C1 segment of cervical spinal cord (tissue), 14 donors: ENCODE measurements around the gene ATP2A3.

Source experiments
- DNase-seq, 14 donors: peaks; one replicate each; lab custom pipeline; 2025; lab: John Stamatoyannopoulos, UW

The ATP2A3 gene

DNA sequence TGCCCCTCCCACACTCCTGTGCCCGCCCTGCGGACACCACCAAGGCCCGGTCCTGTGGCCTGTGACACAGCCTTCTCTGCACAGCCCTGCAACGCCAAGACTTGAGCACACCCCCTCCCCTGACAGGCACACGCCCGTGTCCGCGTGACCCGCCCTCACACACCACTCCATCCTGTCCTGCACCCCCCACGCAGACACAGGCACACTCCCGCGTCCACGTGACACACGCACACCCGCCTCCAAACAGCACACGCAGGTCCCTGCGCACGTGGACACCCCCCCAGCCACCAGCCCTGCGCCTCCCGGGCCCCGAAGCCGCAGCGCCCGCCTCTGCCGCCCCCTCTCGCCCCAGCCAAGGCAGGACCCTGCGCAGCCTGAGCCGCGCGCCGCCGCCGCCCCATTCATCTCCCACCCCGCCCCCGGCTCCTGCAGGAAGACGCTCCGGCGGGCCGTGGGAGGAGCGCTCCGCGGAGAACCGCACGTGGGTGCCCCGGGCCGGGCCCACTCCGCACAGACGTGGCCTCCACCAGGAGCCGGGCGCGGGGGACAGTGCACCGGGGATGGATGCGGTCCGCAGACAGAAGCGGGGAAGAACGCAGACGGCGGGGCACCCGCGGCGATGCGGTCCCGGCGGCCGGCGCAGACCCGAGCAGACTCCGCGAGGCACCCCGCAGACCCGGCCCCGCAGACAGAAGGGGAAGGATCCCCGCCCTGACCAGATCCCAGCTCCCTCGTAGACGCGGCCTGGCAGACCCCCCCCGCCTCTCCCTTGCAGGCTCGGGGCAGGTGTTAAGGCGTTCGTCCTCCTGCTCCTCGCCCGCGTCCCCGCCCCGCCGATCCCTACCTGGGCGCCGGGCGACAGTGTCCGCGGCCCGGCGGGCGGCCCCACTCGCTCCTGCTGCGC is 71.9 kb downstream of the ATP2A3 start:
- peak in 12 of 14 donors; percentile 10 to 84 (median 38) for DNase-seq

DNA sequence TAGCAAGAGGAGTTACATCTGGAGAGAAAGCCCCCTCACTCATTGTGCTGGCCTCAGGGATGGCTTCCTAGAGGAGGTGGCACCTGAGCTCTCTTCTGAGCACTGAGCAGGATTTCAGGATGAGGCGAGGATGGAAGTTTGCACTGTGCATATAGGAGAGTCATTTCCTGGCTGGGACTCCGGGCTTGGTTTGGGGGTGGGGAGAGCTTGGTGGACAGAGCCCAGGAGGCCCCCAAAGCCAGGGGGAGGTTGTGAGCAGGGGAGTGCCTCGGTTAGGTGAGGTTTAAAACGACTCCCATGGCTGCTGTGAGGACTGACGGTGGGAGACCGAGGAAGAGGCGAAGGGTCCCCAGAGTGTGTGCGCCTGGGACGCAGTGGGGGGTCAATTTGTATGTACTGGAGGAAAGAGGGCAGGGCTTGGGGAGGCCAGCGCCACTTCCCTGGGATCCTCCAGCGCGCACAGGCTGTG is 72.6 kb downstream of the ATP2A3 start:
- DNase-seq = no peak

DNA sequence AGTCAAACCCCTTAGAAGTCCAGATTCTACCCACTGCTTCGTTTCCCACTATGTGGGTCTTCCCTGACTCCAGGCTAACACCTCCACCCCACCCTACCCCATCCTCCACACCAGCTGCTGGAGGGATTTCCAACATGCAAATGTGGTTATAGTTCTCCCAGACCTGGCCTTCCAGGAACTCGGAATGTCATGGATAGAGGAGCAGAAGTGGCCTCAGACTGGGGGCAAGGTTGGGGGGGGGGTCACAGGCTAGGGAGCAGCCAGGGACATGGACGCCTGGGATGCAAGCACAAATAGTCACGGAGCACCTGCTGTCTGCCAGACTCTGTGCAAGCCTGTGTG is 73.4 kb downstream of the ATP2A3 start:
- peak in 1 of 14 donors; percentile 56 for DNase-seq

DNA sequence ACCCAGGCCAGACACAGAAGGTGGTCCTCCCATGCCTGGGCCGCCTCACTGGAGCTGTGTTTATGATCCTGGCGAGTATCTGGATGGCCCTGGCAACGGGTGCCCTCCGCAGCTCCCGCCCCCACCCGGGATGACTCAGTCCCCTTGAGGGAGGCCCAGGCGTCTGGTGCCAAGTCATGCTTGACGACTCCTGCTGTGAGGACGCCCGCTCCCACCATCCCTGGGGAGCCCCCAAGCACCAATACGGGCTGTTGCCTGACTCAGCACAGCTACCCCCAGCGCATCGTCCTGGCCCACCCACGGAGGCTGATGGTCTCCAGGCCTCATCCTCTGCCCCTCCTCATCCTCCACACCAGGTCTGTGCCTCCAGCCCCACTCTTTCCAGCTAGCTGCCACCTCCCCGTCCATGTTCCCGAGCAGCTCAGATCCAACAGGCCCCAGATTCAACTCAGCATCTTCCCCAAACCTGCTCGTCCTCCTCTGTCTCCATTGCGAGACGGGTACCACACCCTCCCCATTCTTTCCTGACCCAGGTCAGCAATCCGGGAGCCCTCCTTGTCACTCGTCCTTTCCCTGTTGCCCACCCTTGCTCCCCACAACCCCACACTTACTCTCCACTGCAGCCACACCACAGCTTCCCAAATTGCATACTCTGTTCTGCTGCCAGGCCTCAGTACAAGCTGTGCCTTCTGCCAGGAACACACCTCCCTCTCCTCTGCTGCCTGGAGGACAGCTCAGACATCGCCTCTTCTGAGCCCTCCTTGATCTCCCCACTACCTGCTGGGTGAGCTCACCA is 74.0 kb downstream of the ATP2A3 start:
- peak in 2 of 14 donors; percentile 62 to 73 for DNase-seq

DNA sequence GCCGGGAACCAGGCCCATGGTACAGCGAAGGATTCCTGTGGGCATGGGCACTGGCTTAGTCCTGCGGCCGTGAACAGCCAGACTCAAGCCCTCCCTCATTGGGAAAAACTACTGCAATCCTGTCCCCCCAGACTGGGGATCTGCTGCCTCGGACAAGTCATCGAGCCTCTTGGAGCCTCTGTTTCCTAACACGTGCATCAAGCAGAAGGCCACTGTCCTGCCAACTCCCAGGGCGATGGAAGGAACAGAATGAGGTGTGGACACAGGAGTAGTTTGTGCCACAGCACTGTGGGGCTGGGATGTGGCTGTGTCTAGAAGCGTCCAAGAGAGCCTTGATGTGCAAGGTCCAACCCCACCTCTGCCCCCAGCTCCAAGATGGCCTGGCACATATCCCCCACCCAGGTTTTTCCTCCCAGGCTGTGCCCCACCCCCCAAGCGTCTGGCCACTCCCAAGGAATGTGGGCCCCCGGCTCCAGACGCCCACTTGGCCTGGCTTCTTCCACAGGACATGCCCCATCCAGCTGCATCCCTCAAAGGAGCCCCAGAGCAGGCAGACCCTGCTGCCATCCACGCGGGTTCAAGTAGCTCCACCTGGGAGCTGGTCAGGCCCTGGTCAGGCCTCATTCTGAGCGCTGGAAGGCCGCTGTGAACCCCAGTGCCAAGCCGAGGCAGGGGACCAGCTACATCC is 74.8 kb downstream of the ATP2A3 start:
- DNase-seq = peak in 1 of 14 donors; percentile 61

DNA sequence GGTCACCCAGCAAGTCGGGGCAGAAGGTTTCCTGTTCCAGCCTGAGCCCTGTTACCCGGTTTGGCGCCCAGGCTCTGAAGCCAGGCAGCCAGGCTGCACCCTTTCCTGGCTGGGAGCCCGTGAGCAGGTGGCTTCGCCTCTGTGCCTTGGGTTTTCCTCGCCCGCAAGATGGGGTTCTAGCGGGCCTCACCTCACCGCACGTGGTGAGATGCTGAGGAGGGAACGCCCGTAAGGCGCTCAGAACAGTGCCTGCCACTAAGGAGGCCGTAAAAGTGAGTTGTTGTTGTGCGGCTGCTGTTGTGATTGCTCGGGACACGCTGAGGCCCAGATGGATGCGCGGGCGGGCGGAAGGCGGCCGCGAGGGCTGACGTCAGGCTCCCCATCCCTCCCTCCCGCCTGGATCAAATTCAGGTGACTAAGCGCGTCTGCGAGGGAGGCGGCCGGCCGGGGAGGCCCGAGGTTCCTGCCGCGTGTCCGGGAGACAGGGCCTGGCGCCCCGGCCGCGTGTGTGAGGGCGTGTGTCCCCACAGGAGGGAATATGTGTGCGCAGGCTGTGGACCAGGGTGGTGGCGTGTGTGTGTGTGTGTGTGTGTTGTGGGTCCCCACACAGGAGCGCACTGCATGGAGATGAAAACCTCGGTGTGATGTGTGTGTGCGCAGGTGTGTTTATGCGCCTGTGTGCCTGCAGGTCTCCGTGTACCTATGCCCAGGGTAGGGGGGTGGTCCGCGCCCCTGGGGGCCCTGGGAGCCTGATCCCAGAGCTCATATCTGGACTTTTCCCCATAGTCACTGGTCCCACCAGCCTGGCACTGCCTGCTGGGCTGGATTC is 75.7 kb downstream of the ATP2A3 start:
- DNase-seq = peak in 3 of 14 donors; percentile 12 to 95 (median 53)

DNA sequence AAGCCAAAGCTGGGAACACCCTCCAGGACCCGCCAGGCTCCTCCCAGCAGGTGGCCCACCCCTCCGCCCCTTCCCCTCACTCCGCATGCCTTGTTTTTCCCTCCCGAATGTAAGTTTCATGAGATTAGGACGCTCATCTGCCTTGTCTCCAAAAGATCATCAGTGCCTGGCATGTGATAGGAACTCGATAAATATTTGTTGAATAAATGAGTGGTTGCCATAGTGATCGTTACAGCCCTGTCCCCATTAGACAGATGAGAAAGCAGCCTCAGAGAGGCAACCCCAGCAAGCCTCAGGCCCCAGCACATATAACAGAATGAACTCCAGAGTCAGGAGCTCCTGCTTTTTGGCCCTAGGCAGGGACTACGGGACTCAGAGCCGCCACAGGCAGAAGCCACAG is 76.4 kb downstream of the ATP2A3 start:
- DNase-seq = no peak

DNA sequence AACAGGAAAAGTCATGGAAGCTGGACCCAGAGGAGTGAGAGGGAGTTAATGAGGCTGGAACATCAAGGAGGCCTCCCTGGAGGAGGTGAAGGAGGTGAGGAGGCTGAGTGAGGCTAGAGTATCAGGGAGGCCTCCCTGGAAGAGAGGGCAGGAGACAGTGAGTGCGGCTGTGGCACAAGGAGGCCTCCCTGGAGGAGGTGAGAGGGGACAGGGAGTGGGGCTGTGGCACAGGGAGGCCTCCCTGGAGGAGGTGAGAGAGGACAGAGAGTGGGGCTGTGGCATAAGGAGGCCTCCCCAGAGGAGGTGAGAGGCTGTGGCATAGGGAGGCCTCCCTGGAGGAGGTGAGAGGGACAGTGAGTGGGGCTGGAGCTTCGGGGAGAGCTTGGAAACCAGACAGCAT is 76.8 kb downstream of the ATP2A3 start:
- no peak for DNase-seq

DNA sequence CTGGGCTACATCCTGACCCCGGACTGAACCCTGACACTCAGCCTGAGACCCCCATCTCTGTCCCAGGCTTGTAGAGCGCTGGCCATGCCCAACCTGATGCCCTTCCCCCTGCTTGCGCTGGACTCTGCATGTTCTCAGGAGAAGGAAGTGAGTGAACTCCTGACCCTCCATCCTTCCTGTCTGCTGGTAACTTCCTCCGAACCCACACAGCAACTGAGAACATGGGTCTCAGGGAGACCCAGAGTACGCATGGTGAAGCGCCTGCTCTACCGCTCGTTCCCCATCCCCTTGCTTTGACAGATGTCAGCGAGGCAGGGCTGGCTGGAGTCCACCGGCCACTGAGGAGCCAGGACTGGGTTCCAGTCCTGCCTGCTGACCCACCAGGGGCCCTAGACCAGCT is 77.5 kb downstream of the ATP2A3 start:
- DNase-seq = peak in 7 of 14 donors; percentile 16 to 49 (median 27)

DNA sequence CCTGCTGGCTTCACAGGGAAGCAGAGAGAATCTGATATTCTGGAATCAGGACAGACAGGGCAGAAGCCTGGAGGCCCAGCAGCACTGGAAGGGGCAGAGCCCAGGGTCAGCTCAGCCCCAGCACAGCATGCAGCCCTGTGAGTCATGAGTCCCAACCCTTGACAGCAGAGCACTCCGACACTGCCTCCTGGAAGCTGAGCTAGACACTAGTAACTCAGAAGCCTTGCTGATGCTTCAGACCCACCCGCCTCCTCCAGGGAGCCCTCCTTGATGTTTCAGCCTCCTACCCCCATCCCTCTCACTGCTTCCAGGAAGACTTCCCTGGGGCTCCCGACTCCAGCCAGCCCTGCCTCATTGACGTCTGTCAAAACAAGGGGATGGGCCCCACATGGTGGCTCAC is 78.3 kb downstream of the ATP2A3 start:
- no peak for DNase-seq

DNA sequence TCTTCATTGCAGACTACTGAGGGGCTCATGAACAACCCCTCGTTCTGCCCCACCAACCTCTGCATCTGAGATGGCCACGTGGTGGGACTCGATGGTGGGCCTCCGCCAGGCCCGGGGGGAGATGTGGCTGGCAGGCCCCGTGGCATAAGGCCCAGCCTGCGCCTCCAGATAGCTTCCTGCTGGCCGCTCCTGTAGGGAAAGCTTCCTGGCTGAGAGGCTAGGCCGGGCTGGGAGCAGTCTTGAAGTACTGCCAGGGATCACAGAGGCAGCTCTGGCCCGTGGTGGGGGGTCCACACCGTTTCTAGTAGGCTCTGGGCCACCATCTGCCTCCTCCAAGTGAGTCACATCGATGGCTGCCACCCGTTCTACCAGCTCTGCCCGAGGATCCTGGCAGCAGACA is 79.0 kb downstream of the ATP2A3 start:
- DNase-seq = peak in 2 of 14 donors; percentile 40 to 51

DNA sequence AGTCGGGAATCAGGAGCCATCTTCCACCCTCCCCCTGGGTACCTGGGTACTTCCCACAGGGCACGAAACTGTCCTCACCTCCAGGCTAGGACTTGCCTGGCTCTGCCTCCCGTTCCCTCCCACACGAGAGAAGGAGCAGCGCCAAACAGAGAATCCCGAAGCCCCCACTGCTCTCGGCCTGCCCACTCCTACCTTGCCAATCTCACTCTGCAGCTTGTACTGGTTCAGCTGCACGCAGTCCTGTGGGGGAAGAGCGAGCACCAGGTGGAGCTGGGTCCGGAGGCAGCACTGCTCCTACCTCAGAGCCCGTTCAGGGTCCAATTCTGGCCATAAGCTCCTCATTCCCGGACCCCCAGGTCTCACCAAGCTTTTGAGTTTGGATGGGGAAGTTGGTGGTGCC is 80.0 kb downstream of the ATP2A3 start:
- DNase-seq = no peak

DNA sequence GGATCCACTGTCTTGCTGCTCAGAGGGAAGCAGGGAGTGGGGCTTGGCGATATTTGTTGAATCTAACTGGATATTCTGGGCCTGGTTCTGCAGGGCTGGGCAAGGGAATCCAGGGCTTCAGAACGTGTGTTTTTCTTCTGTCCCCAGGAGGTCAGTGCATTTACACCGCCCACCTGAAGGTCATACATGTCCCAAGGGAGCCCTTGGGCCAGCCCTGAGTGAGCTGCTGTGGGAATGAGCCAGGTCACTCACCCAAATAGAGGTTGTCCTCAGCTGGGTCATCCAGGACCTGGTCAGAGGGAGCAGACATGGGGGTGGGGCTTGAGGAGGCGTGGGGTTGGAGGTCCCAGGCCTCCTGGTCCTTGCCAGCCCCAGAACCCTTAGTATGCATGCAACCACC is 82.0 kb downstream of the ATP2A3 start:
- DNase-seq = no peak

DNA sequence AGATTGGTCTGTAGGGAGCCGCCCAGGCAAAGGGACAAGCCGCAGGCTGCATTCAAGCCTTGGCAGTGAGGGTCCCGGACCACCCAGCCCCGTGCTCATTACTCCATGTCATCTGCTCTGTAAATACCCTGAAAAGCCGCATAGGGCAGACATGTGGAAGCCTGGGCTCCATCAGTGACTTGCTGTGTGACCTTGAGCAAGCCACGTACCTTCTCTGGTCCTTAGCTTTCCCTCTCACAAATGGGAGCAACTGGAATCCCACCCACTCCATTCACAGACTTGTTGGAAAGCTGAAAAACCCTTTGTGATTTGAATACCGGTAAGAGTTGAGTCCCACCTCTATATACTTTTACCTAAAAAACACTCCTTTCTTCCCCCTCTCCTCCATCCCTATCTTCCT is 83.3 kb downstream of the ATP2A3 start:
- DNase-seq = no peak

DNA sequence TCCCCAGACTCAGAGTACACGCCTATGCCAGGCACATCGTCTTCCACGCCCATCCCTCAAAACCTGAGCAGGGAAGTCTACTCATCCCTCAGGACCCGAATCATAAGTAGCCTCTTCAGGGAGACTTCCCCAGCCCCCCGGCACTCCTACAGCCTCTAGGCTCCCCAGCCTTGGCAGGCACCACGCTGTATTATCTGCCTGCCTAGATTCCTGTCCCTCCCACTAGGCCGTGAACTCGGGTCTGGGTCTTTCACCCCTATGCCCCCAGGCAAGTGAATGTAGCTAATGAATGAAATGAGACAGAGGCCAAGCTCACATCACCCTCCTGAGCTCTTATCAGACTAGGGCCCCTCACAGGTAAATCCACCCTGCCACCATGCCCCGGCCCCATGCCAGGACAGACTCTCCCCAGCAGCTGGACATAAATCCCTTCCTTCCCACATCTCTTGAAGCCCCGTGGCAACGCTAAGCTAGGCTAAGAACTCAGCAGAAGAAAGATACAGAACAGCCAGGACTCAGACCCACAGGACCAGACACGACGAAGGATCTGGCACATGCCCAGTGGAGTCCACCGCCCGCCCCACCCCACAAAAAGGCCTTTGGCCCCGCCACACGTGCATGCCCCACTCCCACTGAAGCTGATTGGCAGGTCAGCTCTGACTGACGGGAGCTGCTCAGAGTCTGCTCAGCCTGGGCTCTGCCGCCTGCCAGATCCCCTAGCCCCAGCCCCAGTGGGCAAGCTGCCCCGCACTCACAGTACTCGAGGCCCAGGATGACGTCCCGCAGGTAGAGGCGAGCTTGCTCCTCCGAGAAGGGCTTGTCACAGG is 84.4 kb downstream of the ATP2A3 start:
- DNase-seq = no peak

DNA sequence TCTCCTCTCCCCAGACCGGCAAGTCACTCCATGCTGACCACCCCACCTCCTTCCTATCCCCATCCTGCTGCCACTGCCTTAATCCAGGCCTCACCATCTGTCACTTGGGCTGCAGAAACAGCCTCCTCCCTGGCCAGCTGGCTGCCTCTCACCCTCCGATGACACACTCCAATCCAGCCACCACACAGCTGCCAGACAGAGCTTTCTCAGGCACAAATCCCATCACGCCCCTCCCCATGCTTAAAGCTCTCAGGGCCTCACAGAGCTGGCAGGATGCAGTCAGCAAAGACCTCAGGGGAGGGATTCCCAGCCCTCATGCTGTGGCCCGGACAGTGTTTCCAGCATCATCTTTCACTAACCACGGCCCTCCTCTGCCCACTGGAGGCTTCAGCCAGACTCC is 85.1 kb downstream of the ATP2A3 start:
- peak in 4 of 14 donors; percentile 28 to 61 (median 51) for DNase-seq

DNA sequence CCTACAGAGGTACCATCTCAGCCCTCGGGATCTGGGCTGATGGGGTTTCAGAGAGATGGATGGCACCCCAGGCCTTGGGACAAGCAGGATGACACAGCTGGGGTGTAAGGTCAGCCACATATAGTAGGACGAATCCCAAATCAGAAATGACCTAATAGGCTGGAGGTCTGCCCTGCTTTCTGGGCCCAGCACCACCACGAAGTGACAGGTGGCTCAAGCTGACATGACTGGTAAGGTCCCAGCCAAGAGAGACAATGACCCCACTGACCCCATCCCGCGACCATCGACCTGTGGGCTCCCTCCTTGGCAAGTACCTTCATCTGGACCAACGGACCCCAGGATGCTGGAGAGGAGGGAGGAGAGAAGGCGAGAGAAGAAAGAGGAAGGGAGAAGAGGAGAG is 87.0 kb downstream of the ATP2A3 start:
- DNase-seq = no peak

DNA sequence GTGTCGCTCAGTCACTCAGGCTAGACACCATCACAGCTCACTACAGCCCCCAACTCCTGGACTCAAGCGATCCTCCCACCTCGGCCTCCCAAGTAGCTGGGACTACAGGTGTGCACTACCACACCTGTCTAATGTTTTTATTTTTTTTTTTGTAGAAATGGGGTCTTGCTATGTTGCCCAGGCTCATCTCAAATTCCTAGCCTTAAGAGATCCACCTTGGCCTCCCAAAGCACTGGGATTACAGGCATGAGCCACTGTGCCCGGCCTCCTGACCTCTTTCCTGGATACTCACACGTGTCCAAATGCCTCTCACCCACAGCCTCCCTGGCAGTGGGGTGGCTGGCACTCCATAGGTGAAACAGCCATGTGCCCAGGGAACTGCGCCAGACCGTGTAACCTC is 88.9 kb downstream of the ATP2A3 start:
- DNase-seq = no peak
